Loucy (cell line): Measurements from ENCODE around the gene SNAPC3.

Experiments
- EZH2phosphoT487 ChIP-seq: fragments of 200-600 bp; IDR thresholded peaks from 2 replicates; pipeline ENCODE4 v1.6.1; 2018; ENCODE audit warnings: antibody characterized with exemption, mild to moderate bottlenecking, moderate library complexity, borderline replicate concordance
- TF ChIP-seq, protein P1 (sequence below): fragments of 200-600 bp; sonication (generic); conservative IDR thresholded peaks from 2 replicates; pipeline ENCODE4 v1.5.1; 2014; ENCODE audit warnings: mild to moderate bottlenecking, antibody characterized with exemption, low read length

- TF ChIP-seq, protein P1, sequence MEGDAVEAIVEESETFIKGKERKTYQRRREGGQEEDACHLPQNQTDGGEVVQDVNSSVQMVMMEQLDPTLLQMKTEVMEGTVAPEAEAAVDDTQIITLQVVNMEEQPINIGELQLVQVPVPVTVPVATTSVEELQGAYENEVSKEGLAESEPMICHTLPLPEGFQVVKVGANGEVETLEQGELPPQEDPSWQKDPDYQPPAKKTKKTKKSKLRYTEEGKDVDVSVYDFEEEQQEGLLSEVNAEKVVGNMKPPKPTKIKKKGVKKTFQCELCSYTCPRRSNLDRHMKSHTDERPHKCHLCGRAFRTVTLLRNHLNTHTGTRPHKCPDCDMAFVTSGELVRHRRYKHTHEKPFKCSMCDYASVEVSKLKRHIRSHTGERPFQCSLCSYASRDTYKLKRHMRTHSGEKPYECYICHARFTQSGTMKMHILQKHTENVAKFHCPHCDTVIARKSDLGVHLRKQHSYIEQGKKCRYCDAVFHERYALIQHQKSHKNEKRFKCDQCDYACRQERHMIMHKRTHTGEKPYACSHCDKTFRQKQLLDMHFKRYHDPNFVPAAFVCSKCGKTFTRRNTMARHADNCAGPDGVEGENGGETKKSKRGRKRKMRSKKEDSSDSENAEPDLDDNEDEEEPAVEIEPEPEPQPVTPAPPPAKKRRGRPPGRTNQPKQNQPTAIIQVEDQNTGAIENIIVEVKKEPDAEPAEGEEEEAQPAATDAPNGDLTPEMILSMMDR, result no peak
- no peak for TF ChIP-seq EZH2phosphoT487
Observed at GRCh38 chr9:15392363-15392762, 30.3 kb upstream of the SNAPC3 start.
